GM18505 (cell line): ENCODE measurements around the gene FAM83C.

Experiments used
- ATAC-seq: cut with Tn5 transposase; IDR thresholded peaks from one replicate; pipeline ENCODE4 v1.9.1; 2021; ENCODE audit not compliant: unreplicated experiment
- POLR2A ChIP-seq: IDR thresholded peaks from 4 replicates; pipeline ENCODE4 v1.6.1; 2011; ENCODE audit warnings: borderline replicate concordance; ENCODE audit not compliant: insufficient read depth, insufficient read length; ENCODE audit errors: extremely low read depth

The FAM83C gene

GRCh38 chr20:35314816-35315631, 22.8 kb upstream of the FAM83C start:
- ATAC-seq: no peak
- no peak for TF ChIP-seq POLR2A

- no peak for TF ChIP-seq POLR2A
- no peak for ATAC-seq
Measured at GRCh38 chr20:35312318-35312717, 20.1 kb upstream of the FAM83C start.

DNA sequence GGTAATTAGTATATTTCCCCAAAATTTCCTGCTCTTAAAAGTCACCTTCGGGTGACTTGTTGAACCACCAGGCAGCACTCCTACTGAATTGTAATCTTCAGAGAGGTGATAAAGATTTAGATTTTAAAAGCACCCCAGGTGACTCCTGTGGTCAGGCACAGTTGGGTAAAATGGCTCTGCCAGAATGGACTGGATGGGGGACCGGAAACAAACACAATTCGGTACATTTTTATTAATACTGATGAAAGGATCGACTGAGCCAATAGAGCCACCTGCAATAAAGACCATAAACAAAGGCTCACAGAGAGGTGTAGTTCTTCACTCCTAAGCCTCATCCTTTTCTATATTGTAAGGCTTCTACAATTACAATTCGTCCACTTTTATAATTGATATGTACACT, 19.6 kb upstream of the FAM83C start:
- TF ChIP-seq POLR2A: no peak
- ATAC-seq: no peak

DNA sequence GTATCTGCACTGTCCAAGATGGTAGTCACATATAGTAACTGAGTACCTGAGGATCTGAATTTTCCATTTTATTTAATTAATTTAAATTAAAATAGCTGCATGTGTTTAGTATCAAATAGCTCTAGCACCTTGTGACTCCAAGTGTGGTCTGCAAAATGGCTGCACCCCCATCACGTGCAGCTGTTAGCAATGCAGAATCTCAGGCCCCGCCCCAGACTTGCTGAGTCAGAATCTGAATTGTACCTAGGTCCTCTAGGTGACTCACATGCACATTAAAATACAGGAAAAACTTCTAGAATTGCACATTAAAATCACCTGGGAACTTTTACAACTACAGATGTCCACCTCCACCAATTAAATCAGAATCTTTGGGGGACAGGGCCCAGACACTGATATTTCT, 19.2 kb upstream of the FAM83C start:
- ATAC-seq: no peak
- TF ChIP-seq POLR2A: no peak

DNA sequence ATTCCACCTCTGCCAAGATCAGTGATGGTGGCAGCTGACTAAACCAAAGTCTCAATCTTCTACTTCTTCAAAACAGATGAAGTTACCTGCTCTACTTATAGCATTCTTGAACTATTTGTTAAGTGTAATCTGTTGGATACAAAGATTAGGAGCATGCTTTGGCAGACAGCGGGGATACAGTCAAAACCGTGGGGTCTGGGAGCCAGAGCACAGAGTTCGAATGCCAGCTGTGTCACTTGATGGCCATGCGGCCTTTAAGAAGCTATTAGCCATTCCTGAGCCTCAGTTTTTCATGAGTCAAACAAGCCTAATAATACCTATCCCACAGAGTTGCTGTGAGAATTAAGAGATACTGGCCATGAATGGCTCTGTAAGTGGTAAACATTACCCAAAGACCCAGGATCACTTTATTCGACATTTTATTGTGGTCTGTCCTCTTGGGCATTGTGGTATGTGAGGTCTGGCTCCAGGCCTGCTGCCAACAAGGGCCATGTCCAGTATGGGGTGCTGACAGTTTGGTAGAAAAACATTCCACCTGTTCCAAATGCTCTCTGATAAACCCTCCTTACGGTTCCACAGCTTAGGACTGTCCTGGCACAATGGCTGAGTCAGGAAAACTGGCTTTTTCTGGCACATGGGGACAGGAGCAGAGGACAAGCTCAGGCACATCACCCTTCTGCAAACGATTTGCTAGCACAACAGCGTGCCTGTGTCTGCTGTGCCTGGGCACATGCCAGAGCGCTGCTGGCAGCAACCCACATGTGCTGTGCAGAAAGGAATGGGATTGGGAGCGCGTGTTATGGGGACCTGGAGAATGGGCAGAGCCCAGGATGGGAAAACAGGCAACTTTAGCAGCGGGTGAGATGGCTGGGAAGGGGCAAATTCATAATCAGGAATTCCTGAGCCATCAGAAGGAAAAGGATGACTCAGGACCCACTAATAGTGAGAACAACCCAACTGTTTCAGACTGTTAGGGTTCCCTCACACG, 15.7 kb upstream of the FAM83C start:
- no peak for ATAC-seq
- TF ChIP-seq POLR2A: no peak

- no peak for TF ChIP-seq POLR2A
- no peak for ATAC-seq
Measured at GRCh38 chr20:35306931-35307517, 14.8 kb upstream of the FAM83C start.

- no peak for ATAC-seq
- TF ChIP-seq POLR2A: no peak
Measured at GRCh38 chr20:35305682-35306556, 13.7 kb upstream of the FAM83C start.

GRCh38 chr20:35304956-35305355, 12.7 kb upstream of the FAM83C start:
- no peak for ATAC-seq
- TF ChIP-seq POLR2A: no peak

GRCh38 chr20:35303735-35304491, 11.7 kb upstream of the FAM83C start:
- TF ChIP-seq POLR2A: no peak
- peak; percentile 54 for ATAC-seq

GRCh38 chr20:35303382-35303734, 11.1 kb upstream of the FAM83C start:
- no peak for ATAC-seq
- TF ChIP-seq POLR2A: no peak

DNA sequence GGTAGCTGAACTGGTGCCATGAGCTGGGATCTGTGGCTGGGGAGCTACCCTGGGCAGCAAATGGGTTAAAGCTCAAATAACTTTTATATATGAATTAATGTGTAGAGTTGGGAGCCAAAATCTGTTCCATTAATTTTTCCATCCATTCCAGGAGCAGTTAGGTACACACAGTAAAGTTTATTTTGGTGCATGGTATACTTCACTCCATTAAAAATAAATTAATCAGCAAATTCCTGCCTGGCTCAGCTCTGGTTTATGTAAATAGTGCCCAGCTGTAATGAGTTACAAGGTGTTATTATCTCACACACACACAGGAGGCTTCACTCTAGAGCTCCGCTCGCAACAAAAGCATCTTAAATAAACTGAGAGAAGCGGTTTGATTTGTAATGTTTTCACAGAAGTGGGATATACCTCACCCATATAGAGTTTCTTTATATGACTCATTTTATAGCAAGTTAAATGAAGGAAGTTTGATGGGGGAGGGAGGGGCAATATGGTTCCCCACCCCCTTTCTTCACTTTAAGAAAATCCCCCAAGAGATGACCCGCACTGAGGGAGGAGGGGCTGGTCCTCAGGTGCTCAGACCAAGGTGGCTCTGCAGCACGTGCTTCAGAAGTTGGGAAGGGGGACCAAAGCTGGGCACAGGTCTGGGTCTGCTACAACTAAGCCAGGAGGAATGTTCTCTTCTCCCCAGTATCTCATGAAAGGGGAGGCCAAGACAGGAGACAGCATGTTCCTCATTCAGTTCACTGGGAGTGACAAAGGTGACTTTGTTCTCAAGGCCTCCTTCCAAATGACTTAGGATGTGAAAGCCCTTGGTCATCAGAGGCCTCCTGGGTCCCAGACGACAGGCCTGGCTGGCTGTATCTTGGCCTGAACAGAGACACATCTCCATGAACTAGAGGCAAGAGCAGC, 10.5 kb upstream of the FAM83C start:
- ATAC-seq: no peak
- no peak for TF ChIP-seq POLR2A
